Stomach (tissue), 4 donors: ENCODE results near the gene PAXIP1.

Experiments used
- CTCF ChIP-seq, 7 experiments: fragments of 450-650 bp in 4 of 7; fragments of 200-600 bp in 3 of 7; sonication (generic) in 3 of 7; IDR thresholded peaks; one replicate each; pipeline ENCODE4 v1.5.1; 2016 to 2019; ENCODE audit warnings: antibody characterized with exemption in 7 of 7, control low read depth in 2 of 7, mild to moderate bottlenecking in 1 of 7
- POLR2AphosphoS5 ChIP-seq, 3 donors: sonication (generic); formaldehyde crosslinking; IDR thresholded peaks; one replicate each; pipeline ENCODE4 v1.6.1; 2016; ENCODE audit warnings: antibody characterized with exemption in 3 of 3

- TF ChIP-seq CTCF (IDR thresholded peaks at IDR 0.05): no peak
- no peak for TF ChIP-seq POLR2AphosphoS5 (IDR thresholded peaks at IDR 0.05)
Observed at GRCh38 chr7:154905146-154905545, 97.8 kb downstream of the PAXIP1 start.
